ENCODE measurements around the gene HHATL. TPM values are rescaled to one million over a fixed set of nuclear protein-coding genes. Genes with fewer than 3 reads are reported as not detected.

The HHATL gene
- polyA plus RNA-seq, 3 donors: not detected

GRCh38 chr3:42667523-42668412 lies 34.8 kb downstream of the HHATL start:
- H3K9me3 ChIP-seq (replicated peaks in 1 of 2; ENCODE audit: control insufficient read depth in 1 of 2, insufficient read depth in 1 of 2, low read length in 2 of 2): peaks cover 0 to 10% of the 10 kb centered on the region in 2 donors
- H2AFZ ChIP-seq (ENCODE audit: insufficient read depth, low read depth, low read length, poor library complexity, severe bottlenecking): no peak overlapping the region
- no peak overlapping the region for H3K27ac ChIP-seq (ENCODE audit: low read depth in 1 of 2, low read length in 2 of 2)
- peaks cover 0 to 2% of the 10 kb centered on the region in 2 donors for H3K36me3 ChIP-seq (replicated peaks in 1 of 2; ENCODE audit: control insufficient read depth in 1 of 2, insufficient read depth in 2 of 2, low read length in 2 of 2)
- H3K36me3 Mint-ChIP-seq: peaks cover 6 to 13% of the 10 kb centered on the region in 2 donors
- no peak overlapping the region for H3K9ac ChIP-seq (ENCODE audit: insufficient read depth, low read length, poor library complexity, severe bottlenecking)
- H3K27ac Mint-ChIP-seq: no peak overlapping the region
- 71% methylated on average over 6 of the region's 8 CpGs for WGBS (ENCODE audit: insufficient coverage)
- peaks cover 0 to 4% of the 10 kb centered on the region in 2 donors for H3K4me1 ChIP-seq (ENCODE audit: control insufficient read depth in 1 of 2, insufficient read depth in 2 of 2, low read length in 2 of 2)
- H3K9me3 Mint-ChIP-seq: peaks cover 2 to 8% (median 5%) of the 10 kb centered on the region in 7 donors
- intact Hi-C loops (cut with micrococcal nuclease): no loop called here
- no peak for DNase-seq
- H3K4me1 Mint-ChIP-seq: peaks cover 13% of the 10 kb centered on the region
- H3K79me2 ChIP-seq (ENCODE audit: insufficient read depth, low read length): no peaks in the 10 kb centered on the region
- no peaks in the 10 kb centered on the region for H4K20me1 ChIP-seq (ENCODE audit: insufficient read depth, low read length)
- peaks cover 1 to 12% (median 4%) of the 10 kb centered on the region in 3 donors for H3K27me3 Mint-ChIP-seq (ENCODE audit: low read depth in 3 of 3)
- no peaks in the 10 kb centered on the region for H3K27me3 ChIP-seq (ENCODE audit: control insufficient read depth in 2 of 2, insufficient read depth in 2 of 2, low read length in 2 of 2)
- TF ChIP-seq CTCF (IDR thresholded peaks at IDR 0.05): no peak
- H3K4me2 ChIP-seq (replicated peaks; ENCODE audit: extremely low read depth, low read length, poor library complexity, severe bottlenecking): no peak overlapping the region
- no peak overlapping the region for H3K4me3 Mint-ChIP-seq
- H3K4me3 ChIP-seq (replicated peaks in 1 of 3; ENCODE audit: low read depth in 2 of 3, low read length in 3 of 3): no peak overlapping the region

GRCh38 chr3:42667096-42667522 lies 35.5 kb downstream of the HHATL start:
- H3K9me3 Mint-ChIP-seq: peaks cover 2 to 8% (median 5%) of the 10 kb centered on the region in 7 donors
- Histone ChIP-seq H3K4me2 (replicated peaks; ENCODE audit: extremely low read depth, low read length, poor library complexity, severe bottlenecking) (no peak overlapping the region), H2AFZ (ENCODE audit: insufficient read depth, low read depth, low read length, poor library complexity, severe bottlenecking) (no peak overlapping the region), H3K79me2 (ENCODE audit: insufficient read depth, low read length) (no peaks in the 10 kb centered on the region), H3K27me3 (ENCODE audit: control insufficient read depth in 2 of 2, insufficient read depth in 2 of 2, low read length in 2 of 2) (no peaks in the 10 kb centered on the region), H3K27ac (ENCODE audit: low read depth in 1 of 2, low read length in 2 of 2) (no peak overlapping the region), H4K20me1 (ENCODE audit: insufficient read depth, low read length) (no peaks in the 10 kb centered on the region), H3K4me1 (ENCODE audit: control insufficient read depth in 1 of 2, insufficient read depth in 2 of 2, low read length in 2 of 2) (peaks cover 0 to 4% of the 10 kb centered on the region in 2 donors), H3K9ac (ENCODE audit: insufficient read depth, low read length, poor library complexity, severe bottlenecking) (no peak overlapping the region), H3K9me3 (replicated peaks in 1 of 2; ENCODE audit: control insufficient read depth in 1 of 2, insufficient read depth in 1 of 2, low read length in 2 of 2) (peaks cover 0 to 10% of the 10 kb centered on the region in 2 donors), H3K36me3 (replicated peaks in 1 of 2; ENCODE audit: control insufficient read depth in 1 of 2, insufficient read depth in 2 of 2, low read length in 2 of 2) (peaks cover 0 to 8% of the 10 kb centered on the region in 2 donors), H3K4me3 (replicated peaks in 1 of 3; ENCODE audit: low read depth in 2 of 3, low read length in 3 of 3) (no peak overlapping the region)
- intact Hi-C loops (cut with micrococcal nuclease): no loop called here
- TF ChIP-seq CTCF (IDR thresholded peaks at IDR 0.05): no peak
- no peak for DNase-seq
- no peak overlapping the region for H3K27ac Mint-ChIP-seq
- peaks cover 6 to 19% of the 10 kb centered on the region in 2 donors for H3K36me3 Mint-ChIP-seq
- H3K4me1 Mint-ChIP-seq: peaks cover 7% of the 10 kb centered on the region
- H3K27me3 Mint-ChIP-seq (ENCODE audit: low read depth in 3 of 3): peaks cover 1 to 12% (median 4%) of the 10 kb centered on the region in 3 donors
- H3K4me3 Mint-ChIP-seq: no peak overlapping the region
- 83% methylated on average over 6 of the region's 7 CpGs for WGBS (ENCODE audit: insufficient coverage)

Data from CD14-positive monocyte (primary cell).